HG03139 (cell line): ENCODE measurements around the gene EGFLAM.

ENCODE experiments used
- ATAC-seq: cut with Tn5 transposase; IDR thresholded peaks from one replicate; pipeline ENCODE4 v1.9.1; 2021; ENCODE audit not compliant: unreplicated experiment

The EGFLAM gene

GRCh38 chr5:38445374-38446028 is 187.1 kb downstream of the EGFLAM start:
- ATAC-seq = no peak

GRCh38 chr5:38446029-38446522 is 187.7 kb downstream of the EGFLAM start:
- no peak for ATAC-seq

GRCh38 chr5:38447056-38447455 is 188.7 kb downstream of the EGFLAM start:
- ATAC-seq = no peak

GRCh38 chr5:38447786-38448185 is 189.4 kb downstream of the EGFLAM start:
- ATAC-seq = no peak

- ATAC-seq = no peak
These were observed 190.4 kb downstream of the EGFLAM start for GRCh38 chr5:38448568-38449350.

GRCh38 chr5:38450627-38451026 is 192.3 kb downstream of the EGFLAM start:
- no peak for ATAC-seq

- ATAC-seq = no peak
These were observed 192.8 kb downstream of the EGFLAM start for GRCh38 chr5:38451074-38451725.

GRCh38 chr5:38452201-38452600 is 193.8 kb downstream of the EGFLAM start:
- no peak for ATAC-seq

- ATAC-seq = peak; percentile 96
These were observed 195.1 kb downstream of the EGFLAM start for GRCh38 chr5:38453506-38453905.

GRCh38 chr5:38453921-38454320 is 195.6 kb downstream of the EGFLAM start:
- no peak for ATAC-seq

GRCh38 chr5:38455796-38456330 is 197.5 kb downstream of the EGFLAM start:
- peak; percentile 51 for ATAC-seq

- ATAC-seq = no peak
These were observed 198.5 kb downstream of the EGFLAM start for GRCh38 chr5:38456657-38457399.

- ATAC-seq = no peak
These were observed 199.8 kb downstream of the EGFLAM start for GRCh38 chr5:38458174-38458573.

- no peak for ATAC-seq
These were observed 204.7 kb downstream of the EGFLAM start for GRCh38 chr5:38462976-38463633.

GRCh38 chr5:38463634-38464521 is 205.5 kb downstream of the EGFLAM start:
- no peak for ATAC-seq

GRCh38 chr5:38465061-38465460 is 206.7 kb downstream of the EGFLAM start:
- ATAC-seq = no peak

- no peak for ATAC-seq
These were observed 207.5 kb downstream of the EGFLAM start for GRCh38 chr5:38465702-38466423.

- no peak for ATAC-seq
These were observed 208.2 kb downstream of the EGFLAM start for GRCh38 chr5:38466424-38467189.
